Measurements from ENCODE around the gene NXPE3. TPM values are rescaled to one million over a fixed set of nuclear protein-coding genes. Genes with fewer than 3 reads are reported as not detected.

The NXPE3 gene
- total and polyA plus RNA-seq, 2 of the 8 experiments (the other 6 are each of a cell fraction or from before 2014, with no cell fraction given) = 10.9 to 22.7 TPM

DNA sequence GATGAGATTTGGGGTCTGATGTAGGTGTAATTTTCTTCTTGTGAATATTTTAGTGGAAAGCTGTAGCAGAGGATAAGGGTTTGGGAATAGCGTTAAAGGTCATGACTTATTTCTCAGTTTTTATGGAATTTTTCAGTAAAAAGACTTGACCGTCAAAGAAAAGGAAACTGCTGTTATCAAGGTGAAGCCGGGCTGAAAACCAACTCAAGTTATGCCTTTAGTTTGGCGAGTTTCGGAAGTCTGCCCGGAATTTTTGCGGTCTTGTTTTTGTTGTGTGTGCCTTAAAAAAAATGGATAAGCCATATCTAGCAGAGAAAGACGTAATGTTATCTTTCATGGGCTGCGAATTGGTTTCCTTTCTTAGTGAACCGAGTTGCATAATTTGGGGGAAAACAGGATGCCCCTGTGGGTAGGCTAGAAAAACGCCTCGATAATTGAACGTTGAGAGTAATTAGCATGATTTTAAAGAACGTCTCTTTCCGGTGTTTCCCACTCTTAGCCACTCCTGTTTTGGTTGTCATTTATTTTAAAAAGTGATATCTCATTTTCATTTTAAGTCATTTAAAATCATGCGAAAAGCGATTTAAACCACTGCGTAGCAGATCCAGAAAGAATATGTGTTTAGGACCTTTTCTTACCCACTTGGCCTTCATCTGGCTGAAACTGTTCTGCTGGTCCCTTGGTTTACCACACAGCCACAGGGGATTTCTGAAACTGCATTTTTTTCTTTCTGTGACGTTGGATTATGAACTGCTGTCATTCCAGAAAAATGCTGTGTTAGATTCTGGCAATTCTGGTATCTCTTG lies 71.4 kb downstream of the NXPE3 start (continued):
- no peak for TF ChIP-seq POU5F1 (IDR thresholded peaks at IDR 0.05; ENCODE audit: low read depth, low read length)
- no peak for TF ChIP-seq CHD2 (IDR thresholded peaks at IDR 0.05; ENCODE audit: low read length)
